SH-SY5Y (cell line): ENCODE measurements around the gene RFTN1.

Source experiments
- GATA2 ChIP-seq: IDR thresholded peaks from 2 replicates; pipeline ENCODE4 v1.6.1; 2011; ENCODE audit warnings: mild to moderate bottlenecking, low read depth, low read length
- GATA3 ChIP-seq: IDR thresholded peaks from 2 replicates; pipeline ENCODE4 v1.6.1; 2011; ENCODE audit warnings: low read depth, mild to moderate bottlenecking, low read length, moderate library complexity

Gene RFTN1

GRCh38 chr3:16369885-16370284 is 143.6 kb downstream of the RFTN1 start:
- no peak for TF ChIP-seq GATA2
- no peak for TF ChIP-seq GATA3

- TF ChIP-seq GATA3 (no peak), GATA2 (no peak)
Measured at GRCh38 chr3:16369276-16369675, 144.2 kb downstream of the RFTN1 start.

GRCh38 chr3:16366581-16366980 is 146.9 kb downstream of the RFTN1 start:
- no peak for TF ChIP-seq GATA2
- no peak for TF ChIP-seq GATA3

GRCh38 chr3:16365491-16366128 is 147.9 kb downstream of the RFTN1 start:
- TF ChIP-seq GATA3 (no peak), GATA2 (no peak)

GRCh38 chr3:16364963-16365362 is 148.5 kb downstream of the RFTN1 start:
- TF ChIP-seq GATA3 (no peak), GATA2 (no peak)

GRCh38 chr3:16364323-16364722 is 149.2 kb downstream of the RFTN1 start:
- TF ChIP-seq GATA3 (no peak), GATA2 (no peak)

GRCh38 chr3:16363636-16364035 is 149.9 kb downstream of the RFTN1 start:
- no peak for TF ChIP-seq GATA2
- no peak for TF ChIP-seq GATA3

- TF ChIP-seq GATA2 (no peak), GATA3 (no peak)
Measured at GRCh38 chr3:16362770-16363169, 150.7 kb downstream of the RFTN1 start.

GRCh38 chr3:16361087-16361486 is 152.4 kb downstream of the RFTN1 start:
- TF ChIP-seq GATA3 (no peak), GATA2 (no peak)

GRCh38 chr3:16359331-16359730 is 154.2 kb downstream of the RFTN1 start:
- TF ChIP-seq GATA3, result no peak
- no peak for TF ChIP-seq GATA2

GRCh38 chr3:16358336-16358735 is 155.2 kb downstream of the RFTN1 start:
- TF ChIP-seq GATA3, result no peak
- no peak for TF ChIP-seq GATA2

- TF ChIP-seq GATA3 (no peak), GATA2 (no peak)
Measured at GRCh38 chr3:16357186-16358121, 156.0 kb downstream of the RFTN1 start.

- TF ChIP-seq GATA3 (no peak), GATA2 (no peak)
Measured at GRCh38 chr3:16355828-16356227, 157.7 kb downstream of the RFTN1 start.

GRCh38 chr3:16354291-16354690 is 159.2 kb downstream of the RFTN1 start:
- TF ChIP-seq GATA2 (no peak), GATA3 (no peak)

GRCh38 chr3:16352428-16352827 is 161.1 kb downstream of the RFTN1 start:
- TF ChIP-seq GATA3, result no peak
- TF ChIP-seq GATA2, result no peak
